PFSK-1 (cell line): ENCODE data around the gene MUL1.

Experiments used
- FOXP2 ChIP-seq: optimal IDR thresholded peaks from 2 replicates; pipeline ENCODE3; 2011; ENCODE audit warnings: borderline replicate concordance, control low read depth, inconsistent platforms; ENCODE audit not compliant: insufficient read depth; ENCODE audit errors: extremely low read length, extremely low read depth
- POLR2AphosphoS5 ChIP-seq: IDR thresholded peaks from 2 replicates; pipeline ENCODE4 v1.6.1; 2012; ENCODE audit warnings: low read depth, mild to moderate bottlenecking, control low read depth, low read length, moderate library complexity
- REST ChIP-seq, 2 experiments: IDR thresholded peaks; 2 replicates each; pipeline versions ENCODE4 v1.6.1 to v1.8.0; 2011 to 2012; ENCODE audit warnings: low read depth in 2 of 2, low read length in 2 of 2, control low read depth in 1 of 2, inconsistent platforms in 1 of 2, mild to moderate bottlenecking in 1 of 2, moderate library complexity in 1 of 2; ENCODE audit not compliant: insufficient read depth in 1 of 2
- SIN3A ChIP-seq: IDR thresholded peaks from 2 replicates; pipeline ENCODE4 v1.6.1; 2012; ENCODE audit warnings: mild to moderate bottlenecking, low read length, moderate library complexity, borderline replicate concordance; ENCODE audit not compliant: insufficient read depth
- TAF1 ChIP-seq: IDR thresholded peaks from 2 replicates; pipeline ENCODE4 v1.6.1; 2012; ENCODE audit warnings: low read length, control low read depth, borderline replicate concordance; ENCODE audit not compliant: insufficient read depth

Gene MUL1

GRCh38 chr1:20480951-20481617 lies 26.9 kb downstream of the MUL1 start:
- no peak for TF ChIP-seq REST (IDR thresholded peaks at IDR 0.05; ENCODE audit: insufficient read depth in 1 of 2, low read depth in 2 of 2, low read length in 2 of 2)
- no peak for TF ChIP-seq TAF1

GRCh38 chr1:20480243-20480944 lies 27.6 kb downstream of the MUL1 start:
- TF ChIP-seq SIN3A (no peak), FOXP2 (no peak), TAF1 (no peak), POLR2AphosphoS5 (no peak), REST (IDR thresholded peaks at IDR 0.05; ENCODE audit: insufficient read depth in 1 of 2, low read depth in 2 of 2, low read length in 2 of 2) (no peak)

GRCh38 chr1:20479840-20480239 lies 28.1 kb downstream of the MUL1 start:
- TF ChIP-seq TAF1 (no peak), POLR2AphosphoS5 (no peak), REST (IDR thresholded peaks at IDR 0.05; ENCODE audit: insufficient read depth in 1 of 2, low read depth in 2 of 2, low read length in 2 of 2) (no peak), SIN3A (no peak), FOXP2 (no peak)

GRCh38 chr1:20478057-20478635 lies 29.8 kb downstream of the MUL1 start:
- TF ChIP-seq SIN3A, result no peak
- no peak for TF ChIP-seq FOXP2
- TF ChIP-seq POLR2AphosphoS5, result no peak
- TF ChIP-seq TAF1, result no peak
- TF ChIP-seq REST (IDR thresholded peaks at IDR 0.05; ENCODE audit: insufficient read depth in 1 of 2, low read depth in 2 of 2, low read length in 2 of 2), result no peak
